ENCODE measurements around the gene LYVE1.

- TF ChIP-seq CTCF (IDR thresholded peaks at IDR 0.05; ENCODE audit: low read depth, low read length) (no peak), EZH2phosphoT487 (IDR thresholded peaks at IDR 0.05; ENCODE audit: low read depth) (no peak)
Observed at GRCh38 chr11:10587388-10587787, 18.9 kb upstream of the LYVE1 start.
